Caco-2 (cell line): ENCODE results near the gene CTDSPL2. TPM values are rescaled to one million over a fixed set of nuclear protein-coding genes. Genes with fewer than 3 reads are reported as not detected.
"Not testable (repeated sequence)": the region's sequence is repeated elsewhere in the genome, so short reads cannot be mapped to it uniquely, and the experiment has no call there.

ENCODE experiments used
- BruUV-seq: library from RNA; stranded (reverse); fragments of 400-500 nt; replicated peaks from 2 replicates; lab custom pipeline; 2021; lab: Mats Ljungman, UMichigan
- CTCF ChIA-PET: fragments of 300-600 bp; sonication (Branson Sonifier 250); formaldehyde crosslinking; loops from one replicate; lab custom pipeline; 2022; ENCODE audit warnings: antibody characterized with exemption; lab: Charles Lee
- POLR2A ChIA-PET: fragments of 300-600 bp; sonication (Branson Sonifier 250); formaldehyde crosslinking; loops from one replicate; lab custom pipeline; 2022; ENCODE audit warnings: antibody characterized with exemption; lab: Charles Lee
- DNase-seq, 2 experiments: peaks; one replicate each; pipeline versions ENCODE4 v3.0.0 to v3.0.0-alpha.2; 2020 to 2022
- H3K27me3 ChIP-seq: replicated peaks from 2 replicates; pipeline ENCODE4 v1.6.0; 2011; ENCODE audit warnings: low read length; ENCODE audit not compliant: control insufficient read depth, insufficient read depth
- H3K36me3 ChIP-seq: 2 replicates; pipeline ENCODE4 v1.5.1; 2011; ENCODE audit warnings: low read length; ENCODE audit not compliant: control insufficient read depth, insufficient read depth
- H3K4me1 ChIP-seq: fragments of 250-450 bp; sonication (Bioruptor Pico); 2 replicates; pipeline ENCODE4 v1.5.1; 2020; ENCODE audit warnings: mild to moderate bottlenecking
- H3K4me3 ChIP-seq: 2 replicates; pipeline ENCODE4 v1.5.1; 2011; ENCODE audit warnings: low read depth, mild to moderate bottlenecking, control low read depth, low read length
- H3K9me3 ChIP-seq: fragments of 250-450 bp; sonication (Bioruptor Pico); 2 replicates; pipeline ENCODE4 v1.5.1; 2020; ENCODE audit warnings: mild to moderate bottlenecking, moderate library complexity
- H3K27ac Mint-ChIP-seq: one replicate; pipeline ENCODE4 v1.8.0; 2022; ENCODE audit warnings: mixed read lengths; ENCODE audit not compliant: unreplicated experiment
- H3K27me3 Mint-ChIP-seq: one replicate; pipeline ENCODE4 v1.8.0; 2022; ENCODE audit warnings: mixed read lengths; ENCODE audit not compliant: insufficient read depth, unreplicated experiment
- H3K36me3 Mint-ChIP-seq: one replicate; pipeline ENCODE4 v1.8.0; 2022; ENCODE audit warnings: mild to moderate bottlenecking, mixed read lengths; ENCODE audit not compliant: insufficient read depth, unreplicated experiment
- H3K4me1 Mint-ChIP-seq: one replicate; pipeline ENCODE4 v1.8.0; 2022; ENCODE audit warnings: low read depth, mixed read lengths; ENCODE audit not compliant: unreplicated experiment
- H3K4me3 Mint-ChIP-seq: one replicate; pipeline ENCODE4 v1.8.0; 2022; ENCODE audit warnings: mild to moderate bottlenecking, moderate library complexity, mixed read lengths; ENCODE audit not compliant: unreplicated experiment
- H3K9me3 Mint-ChIP-seq: one replicate; pipeline ENCODE4 v1.8.0; 2022; ENCODE audit warnings: mixed read lengths; ENCODE audit not compliant: unreplicated experiment
- CTCF ChIP-seq, 2 experiments: fragments of 200-600 bp in 1 of 2; IDR thresholded peaks; 1 replicate in 1 of 2; 2 replicates in 1 of 2; pipeline versions ENCODE4 v1.5.1 to v1.8.0; 2011 to 2022; ENCODE audit warnings: antibody characterized with exemption in 1 of 2, control low read depth in 1 of 2, inconsistent platforms in 1 of 2, low read depth in 1 of 2, low read length in 1 of 2, mild to moderate bottlenecking in 1 of 2, moderate library complexity in 1 of 2; ENCODE audit not compliant: insufficient read depth in 1 of 2, severe bottlenecking in 1 of 2, unreplicated experiment in 1 of 2
- intact Hi-C: fragments of 100-400 bp; cut with micrococcal nuclease; formaldehyde crosslinking; loops from one replicate; pipeline ENCODE4 v1.10.0; 2022; ENCODE audit not compliant: unreplicated experiment
- total RNA-seq: library from RNA; stranded (reverse); gene quantifications from 2 replicates; pipeline ENCODE4 v1.2.3, GENCODE V29; 2022

The CTDSPL2 gene
- total RNA-seq, 1 experiment from 2014 or later: 60.8 TPM

- H3K4me3 ChIP-seq: no peak overlapping the region
- no peaks in the 10 kb centered on the region for H3K9me3 Mint-ChIP-seq
Observed at GRCh38 chr15:44545913-44546802, 118.7 kb downstream of the CTDSPL2 start.

GRCh38 chr15:44549152-44549551, 121.7 kb downstream of the CTDSPL2 start:
- CTCF ChIA-PET, H3K4me3 ChIP-seq, BruUV-seq, H3K9me3 Mint-ChIP-seq, H3K4me1 Mint-ChIP-seq, H3K4me1 ChIP-seq, H3K27me3 Mint-ChIP-seq, POLR2A ChIA-PET, H3K36me3 ChIP-seq, intact Hi-C loops, H3K4me3 Mint-ChIP-seq, H3K27ac Mint-ChIP-seq, H3K27me3 ChIP-seq, DNase-seq, H3K9me3 ChIP-seq: not testable (repeated sequence)
- peaks cover 82% of the 10 kb centered on the region for H3K36me3 Mint-ChIP-seq

More at GRCh38 chr15:44545913-44546802, 118.7 kb downstream of the CTDSPL2 start:
- Mint-ChIP-seq H3K36me3 (peaks cover 86% of the 10 kb centered on the region), H3K4me3 (no peak overlapping the region), H3K4me1 (no peaks in the 10 kb centered on the region), H3K27ac (no peak overlapping the region), H3K27me3 (no peaks in the 10 kb centered on the region)
- intact Hi-C loops: no loop called here
- peak; percentile 12 to 13 for TF ChIP-seq CTCF (IDR thresholded peaks at IDR 0.05; ENCODE audit: insufficient read depth in 1 of 2, low read depth in 1 of 2, low read length in 1 of 2, severe bottlenecking in 1 of 2, unreplicated experiment in 1 of 2)
- Histone ChIP-seq H3K4me1 (no peaks in the 10 kb centered on the region), H3K27me3 (no peaks in the 10 kb centered on the region), H3K9me3 (no peaks in the 10 kb centered on the region; the same call in 1 of the 2 replicates), H3K36me3 (no peaks in the 10 kb centered on the region; the same call in 1 of the 2 replicates)
- DNase-seq: no peak
- CTCF ChIA-PET: interaction anchor here (2.3 kb wide), 1 partner anchor 9 kb away, joined by 7 read pairs; the partner anchor contains the start of gene EIF3J
- POLR2A ChIA-PET: interaction anchor here (1.2 kb wide), 1 partner anchor 9 kb away, joined by 6 read pairs; the partner anchor contains the start of gene EIF3J
- BruUV-seq: no TSS peak

- H3K4me1 Mint-ChIP-seq: no peaks in the 10 kb centered on the region
- Histone ChIP-seq H3K36me3 (no peaks in the 10 kb centered on the region), H3K9me3 (no peaks in the 10 kb centered on the region), H3K4me1 (no peaks in the 10 kb centered on the region), H3K4me3 (no peak overlapping the region), H3K27me3 (no peaks in the 10 kb centered on the region)
- POLR2A ChIA-PET: no interaction called here
- H3K4me3 Mint-ChIP-seq: no peak overlapping the region
- DNase-seq: no peak
- intact Hi-C loops: no loop called here
- peaks cover 87% of the 10 kb centered on the region for H3K36me3 Mint-ChIP-seq
- H3K9me3 Mint-ChIP-seq: no peaks in the 10 kb centered on the region
- BruUV-seq: no TSS peak
- H3K27me3 Mint-ChIP-seq: no peaks in the 10 kb centered on the region
- CTCF ChIA-PET: no interaction called here
- peak; percentile 7 to 13 for TF ChIP-seq CTCF (IDR thresholded peaks at IDR 0.05; ENCODE audit: insufficient read depth in 1 of 2, low read depth in 1 of 2, low read length in 1 of 2, severe bottlenecking in 1 of 2, unreplicated experiment in 1 of 2)
- H3K27ac Mint-ChIP-seq: no peak overlapping the region
Observed at GRCh38 chr15:44550256-44550655, 122.8 kb downstream of the CTDSPL2 start.
